Coronary artery (tissue), 2 donors: Measurements from ENCODE around the gene PPP1R8.
A peak's percentile ranks its signal among the peaks of the same experiment; 100 is the strongest.

Experiments
- DNase-seq: peaks from one replicate; pipeline ENCODE4 v3.0.0-alpha.2; 2017; ENCODE audit warnings: low spot score
- H3K27ac ChIP-seq, 2 donors: fragments of 200-600 bp; sonication (generic); one replicate each; pipeline ENCODE4 v1.5.1; 2016 to 2019
- H3K4me3 ChIP-seq: fragments of 200-600 bp; sonication (generic); 2 replicates; pipeline ENCODE4 v1.5.1; 2016; ENCODE audit warnings: mild to moderate bottlenecking, moderate library complexity
- TF ChIP-seq, protein P1 (sequence below): fragments of 200-600 bp; sonication (generic); IDR thresholded peaks from one replicate; pipeline ENCODE4 v1.5.1; 2019; ENCODE audit warnings: antibody characterized with exemption

Gene PPP1R8

DNA sequence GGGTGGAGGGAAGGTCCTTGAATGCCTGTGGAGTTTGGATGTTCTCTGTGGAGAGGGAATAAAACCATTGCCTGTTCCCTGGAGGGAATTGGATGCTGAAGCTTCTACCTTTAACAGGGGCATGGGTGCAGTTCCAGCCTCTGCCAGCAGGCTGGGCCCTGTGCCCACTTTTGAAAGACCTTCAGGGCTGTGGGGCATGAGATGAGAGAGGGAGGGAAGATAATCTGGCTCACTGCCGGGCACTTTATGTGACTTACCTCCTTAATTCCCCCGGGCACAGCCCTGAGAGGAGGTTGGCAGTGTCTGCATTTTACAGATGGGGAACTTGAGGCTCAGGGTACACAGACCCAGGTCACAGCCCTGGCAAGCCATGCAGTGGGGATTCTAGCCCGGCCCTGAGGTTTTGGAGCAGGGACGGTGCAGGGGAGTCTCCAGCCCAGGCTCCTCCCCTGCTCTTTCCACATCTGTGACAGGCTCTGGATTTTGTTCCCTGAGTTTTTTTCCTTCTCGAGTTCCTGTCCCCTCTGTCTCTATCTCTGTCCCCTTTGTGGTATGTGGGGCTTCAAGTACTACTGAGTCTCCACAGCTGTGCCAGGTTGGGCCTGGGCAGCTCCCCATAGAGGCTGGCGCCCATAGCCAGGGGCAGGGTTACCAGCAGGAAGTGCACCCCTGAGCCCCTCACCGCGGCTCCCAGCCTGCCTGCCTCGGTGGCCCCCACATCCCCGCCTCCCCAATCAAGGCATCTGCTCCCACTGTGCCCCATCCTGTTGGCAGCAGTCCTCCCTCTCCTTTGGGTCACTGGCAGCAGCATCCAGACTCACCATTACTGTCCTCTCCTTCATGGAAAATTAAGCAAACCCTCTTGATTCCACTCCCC is 27.7 kb downstream of the PPP1R8 start:
- TF ChIP-seq, protein P1, sequence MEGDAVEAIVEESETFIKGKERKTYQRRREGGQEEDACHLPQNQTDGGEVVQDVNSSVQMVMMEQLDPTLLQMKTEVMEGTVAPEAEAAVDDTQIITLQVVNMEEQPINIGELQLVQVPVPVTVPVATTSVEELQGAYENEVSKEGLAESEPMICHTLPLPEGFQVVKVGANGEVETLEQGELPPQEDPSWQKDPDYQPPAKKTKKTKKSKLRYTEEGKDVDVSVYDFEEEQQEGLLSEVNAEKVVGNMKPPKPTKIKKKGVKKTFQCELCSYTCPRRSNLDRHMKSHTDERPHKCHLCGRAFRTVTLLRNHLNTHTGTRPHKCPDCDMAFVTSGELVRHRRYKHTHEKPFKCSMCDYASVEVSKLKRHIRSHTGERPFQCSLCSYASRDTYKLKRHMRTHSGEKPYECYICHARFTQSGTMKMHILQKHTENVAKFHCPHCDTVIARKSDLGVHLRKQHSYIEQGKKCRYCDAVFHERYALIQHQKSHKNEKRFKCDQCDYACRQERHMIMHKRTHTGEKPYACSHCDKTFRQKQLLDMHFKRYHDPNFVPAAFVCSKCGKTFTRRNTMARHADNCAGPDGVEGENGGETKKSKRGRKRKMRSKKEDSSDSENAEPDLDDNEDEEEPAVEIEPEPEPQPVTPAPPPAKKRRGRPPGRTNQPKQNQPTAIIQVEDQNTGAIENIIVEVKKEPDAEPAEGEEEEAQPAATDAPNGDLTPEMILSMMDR, result peak; percentile 88
- peak overlapping the region in 1 of 2 donors; percentile 37 for H3K27ac ChIP-seq
- no peak overlapping the region for H3K4me3 ChIP-seq
- no peak for DNase-seq

- no peak overlapping the region for H3K4me3 ChIP-seq
- DNase-seq, result no peak
- TF ChIP-seq, protein P1, result no peak
- H3K27ac ChIP-seq, result peak overlapping the region in 1 of 2 donors; percentile 37
These were observed 28.5 kb downstream of the PPP1R8 start for GRCh38 chr1:27858949-27859576.

GRCh38 chr1:27861436-27861835 is 30.9 kb downstream of the PPP1R8 start:
- TF ChIP-seq, protein P1, result no peak
- no peak overlapping the region for H3K4me3 ChIP-seq
- no peak for DNase-seq
- no peak overlapping the region for H3K27ac ChIP-seq

- TF ChIP-seq, protein P1, result no peak
- DNase-seq, result no peak
- peak overlapping the region in 1 of 2 donors; percentile 79 for H3K27ac ChIP-seq
These were observed 31.4 kb downstream of the PPP1R8 start for GRCh38 chr1:27862004-27862403.

DNA sequence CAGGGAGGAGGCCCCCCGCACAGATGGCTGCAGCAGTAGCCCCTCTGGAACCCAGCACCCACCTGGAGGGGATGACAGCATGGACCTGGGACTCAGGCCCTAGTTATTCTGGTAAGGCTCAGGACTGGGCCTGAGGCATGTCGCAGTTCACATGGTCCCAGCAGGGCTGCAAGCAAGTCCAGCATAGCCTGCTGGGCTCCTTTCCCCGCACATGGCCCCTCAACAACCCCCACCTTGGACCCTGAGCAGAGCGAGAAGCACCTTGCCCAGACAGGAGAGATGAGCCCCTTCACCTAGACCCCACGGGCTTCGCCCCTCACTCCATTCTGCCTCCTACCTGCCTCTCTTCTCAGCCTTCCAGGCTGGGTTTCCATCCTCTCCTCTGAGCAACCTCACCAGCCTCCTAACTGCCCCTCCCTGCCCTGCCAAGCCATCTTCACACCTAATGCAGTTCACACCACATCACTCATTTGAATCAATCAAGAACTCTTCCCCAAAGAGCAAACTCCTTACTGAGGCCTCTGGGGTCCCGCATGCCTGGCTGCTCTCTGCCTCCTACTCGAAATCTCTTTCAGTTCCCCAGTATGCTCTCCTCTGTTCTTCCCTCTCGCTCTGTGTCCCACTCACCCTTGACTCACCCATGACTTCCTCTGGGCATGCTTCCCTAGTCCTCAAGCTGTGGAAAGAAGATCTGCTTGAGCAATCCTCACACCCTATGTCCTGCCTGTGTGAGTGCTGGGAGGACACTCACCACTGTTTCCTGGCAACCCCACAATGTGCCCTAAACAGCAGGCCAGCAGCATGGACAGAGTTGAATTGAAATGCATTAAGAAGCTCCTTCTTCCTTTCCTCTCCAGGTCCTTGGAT is 32.3 kb downstream of the PPP1R8 start:
- Histone ChIP-seq H3K27ac (peak overlapping the region; percentile 30 to 79), H3K4me3 (peak overlapping the region; percentile 28)
- no peak for DNase-seq
- TF ChIP-seq, protein P1, result no peak

More at GRCh38 chr1:27862004-27862403, 31.4 kb downstream of the PPP1R8 start:
- peak overlapping the region; percentile 28 for H3K4me3 ChIP-seq

GRCh38 chr1:27863538-27863915 is 32.9 kb downstream of the PPP1R8 start:
- TF ChIP-seq, protein P1, result no peak
- H3K27ac ChIP-seq, result peak overlapping the region in 1 of 2 donors; percentile 79
- no peak overlapping the region for H3K4me3 ChIP-seq
- no peak for DNase-seq
